Measurements from ENCODE around the gene ALG12.

Gene ALG12

DNA sequence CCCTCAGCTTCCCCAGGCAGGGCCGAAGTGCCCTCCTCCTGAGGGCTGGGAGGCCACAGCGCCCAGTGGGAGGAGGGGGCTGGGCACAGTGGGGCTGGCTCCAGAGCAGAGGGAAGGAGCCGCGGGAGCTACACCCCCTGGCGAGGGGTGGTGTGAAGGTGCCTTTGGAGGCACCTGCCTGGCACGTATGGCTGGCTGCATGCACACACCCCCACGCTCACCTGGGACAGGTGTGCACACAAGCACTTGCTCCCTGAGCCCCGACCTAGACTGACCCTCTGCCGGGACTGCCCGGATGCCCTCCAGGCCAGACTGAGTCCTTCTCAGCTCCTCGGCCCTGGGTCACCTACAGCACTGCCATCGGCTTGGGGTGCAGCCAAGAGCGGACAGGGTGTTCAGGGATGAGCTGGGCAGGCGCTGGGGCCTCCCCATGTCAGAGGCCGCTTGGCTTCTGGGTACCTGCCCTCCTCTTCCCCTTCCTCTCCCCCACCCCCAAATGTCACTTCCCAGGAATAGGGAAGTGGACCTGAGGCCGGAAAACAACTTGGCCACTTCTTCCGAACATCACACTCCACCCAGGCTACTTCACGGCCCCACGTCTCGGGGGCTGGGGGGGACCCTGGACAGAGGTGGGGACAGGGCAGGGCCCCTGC lies 34.9 kb upstream of the ALG12 start:
- H3K4me3 ChIP-seq (ENCODE audit: low read depth, low read length): no peak overlapping the region
- TF ChIP-seq, protein P1, sequence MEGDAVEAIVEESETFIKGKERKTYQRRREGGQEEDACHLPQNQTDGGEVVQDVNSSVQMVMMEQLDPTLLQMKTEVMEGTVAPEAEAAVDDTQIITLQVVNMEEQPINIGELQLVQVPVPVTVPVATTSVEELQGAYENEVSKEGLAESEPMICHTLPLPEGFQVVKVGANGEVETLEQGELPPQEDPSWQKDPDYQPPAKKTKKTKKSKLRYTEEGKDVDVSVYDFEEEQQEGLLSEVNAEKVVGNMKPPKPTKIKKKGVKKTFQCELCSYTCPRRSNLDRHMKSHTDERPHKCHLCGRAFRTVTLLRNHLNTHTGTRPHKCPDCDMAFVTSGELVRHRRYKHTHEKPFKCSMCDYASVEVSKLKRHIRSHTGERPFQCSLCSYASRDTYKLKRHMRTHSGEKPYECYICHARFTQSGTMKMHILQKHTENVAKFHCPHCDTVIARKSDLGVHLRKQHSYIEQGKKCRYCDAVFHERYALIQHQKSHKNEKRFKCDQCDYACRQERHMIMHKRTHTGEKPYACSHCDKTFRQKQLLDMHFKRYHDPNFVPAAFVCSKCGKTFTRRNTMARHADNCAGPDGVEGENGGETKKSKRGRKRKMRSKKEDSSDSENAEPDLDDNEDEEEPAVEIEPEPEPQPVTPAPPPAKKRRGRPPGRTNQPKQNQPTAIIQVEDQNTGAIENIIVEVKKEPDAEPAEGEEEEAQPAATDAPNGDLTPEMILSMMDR (IDR thresholded peaks at IDR 0.05; ENCODE audit: low read depth, low read length): no peak

DNA sequence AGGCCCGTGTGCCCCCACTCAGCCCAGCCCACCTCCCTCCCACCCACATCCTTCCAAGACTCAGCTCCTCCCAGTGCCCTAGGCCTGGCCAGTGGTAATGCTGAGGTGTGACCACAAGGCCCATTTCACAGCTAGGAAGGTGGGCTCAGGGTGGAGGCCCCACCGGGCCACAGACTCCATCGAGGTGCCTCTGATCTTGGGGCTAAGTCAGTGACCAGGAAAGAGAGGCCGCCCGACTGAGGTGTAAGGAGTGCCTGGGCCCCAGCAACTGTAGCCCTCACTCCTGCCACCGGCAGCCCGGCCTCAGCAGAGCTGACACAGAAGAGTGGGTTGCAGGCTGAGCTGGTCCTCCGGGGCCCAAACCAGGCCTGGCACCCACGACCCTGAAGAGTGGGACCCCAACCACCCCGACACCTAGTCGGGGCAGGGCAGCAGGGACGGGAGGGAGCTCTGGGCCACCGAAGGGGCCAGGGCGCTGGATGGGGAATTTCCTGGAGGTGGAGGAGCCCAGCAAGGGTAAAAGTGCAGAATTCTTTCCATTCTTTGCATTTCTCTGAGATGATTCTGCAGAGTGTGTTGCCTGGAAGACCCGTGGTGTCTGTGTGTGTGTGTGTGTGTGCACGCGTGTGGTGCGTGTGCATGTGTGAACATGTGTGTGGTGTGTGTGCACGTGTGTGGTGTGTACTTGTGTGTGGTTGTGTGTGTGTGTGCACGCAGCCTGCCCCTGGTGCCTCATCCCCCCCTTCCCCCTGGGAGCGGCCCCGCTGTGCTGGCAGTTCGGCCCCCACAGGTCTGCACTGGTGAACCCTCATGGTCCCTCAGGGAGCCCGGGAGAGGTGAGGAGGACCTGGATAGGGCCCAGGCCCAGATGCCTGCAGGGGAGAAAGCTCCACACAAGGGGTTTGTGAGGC lies 34.0 kb upstream of the ALG12 start:
- TF ChIP-seq, protein P1 (IDR thresholded peaks at IDR 0.05; ENCODE audit: low read depth, low read length): no peak
- H3K4me3 ChIP-seq (ENCODE audit: low read depth, low read length): no peak overlapping the region

DNA sequence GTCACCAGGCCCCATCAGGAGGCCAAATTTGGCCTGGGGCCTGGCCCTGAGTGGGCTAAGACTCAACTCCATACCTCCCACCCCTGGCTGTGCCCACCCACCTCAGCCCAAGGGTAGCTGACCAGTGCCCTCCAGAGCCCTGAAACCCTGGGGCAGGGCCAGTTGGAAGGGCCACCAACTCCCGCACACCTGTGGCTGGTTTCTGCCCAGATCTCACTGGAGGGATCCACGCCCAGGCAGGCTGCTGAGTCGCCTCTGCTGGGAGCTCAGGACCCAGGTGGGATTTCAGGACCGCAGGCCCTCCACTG lies 33.4 kb upstream of the ALG12 start:
- H3K4me3 ChIP-seq (ENCODE audit: low read depth, low read length): no peak overlapping the region
- TF ChIP-seq, protein P1 (IDR thresholded peaks at IDR 0.05; ENCODE audit: low read depth, low read length): no peak

DNA sequence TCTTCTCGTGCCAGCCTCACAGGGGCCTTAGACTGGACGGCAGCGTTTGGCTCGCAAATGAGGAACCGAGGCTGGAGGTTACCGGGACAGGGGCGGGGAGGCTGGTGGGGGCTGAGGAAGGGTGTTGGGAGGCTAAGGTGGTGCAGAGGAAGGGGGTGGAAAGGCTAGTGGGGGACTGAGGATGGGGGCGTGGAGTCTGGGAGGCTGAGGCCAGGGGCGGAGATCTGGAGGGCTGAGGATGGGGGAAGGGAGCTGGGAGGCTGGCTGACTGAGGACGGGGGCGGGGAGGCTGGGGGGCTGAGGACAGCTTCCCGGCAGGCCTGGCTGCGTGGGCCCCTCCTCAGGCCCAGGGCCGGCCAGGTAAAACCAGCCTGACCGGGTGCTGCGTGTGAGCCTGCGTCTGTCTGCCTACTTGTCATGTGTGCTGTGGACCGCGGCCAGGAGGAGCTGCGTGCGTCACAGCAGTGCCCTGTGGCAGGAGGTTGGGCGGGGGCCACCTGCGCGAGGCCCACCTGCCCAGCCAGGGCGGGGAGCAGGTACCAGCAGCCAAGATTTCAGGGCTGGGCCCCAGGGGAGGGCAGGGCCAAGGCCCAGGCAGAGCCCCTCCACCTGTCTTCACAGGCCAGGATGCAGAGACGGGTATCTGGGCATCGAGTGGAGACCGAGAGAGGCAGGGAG lies 32.9 kb upstream of the ALG12 start:
- TF ChIP-seq, protein P1 (IDR thresholded peaks at IDR 0.05; ENCODE audit: low read depth, low read length): no peak
- H3K4me3 ChIP-seq (ENCODE audit: low read depth, low read length): no peak overlapping the region

DNA sequence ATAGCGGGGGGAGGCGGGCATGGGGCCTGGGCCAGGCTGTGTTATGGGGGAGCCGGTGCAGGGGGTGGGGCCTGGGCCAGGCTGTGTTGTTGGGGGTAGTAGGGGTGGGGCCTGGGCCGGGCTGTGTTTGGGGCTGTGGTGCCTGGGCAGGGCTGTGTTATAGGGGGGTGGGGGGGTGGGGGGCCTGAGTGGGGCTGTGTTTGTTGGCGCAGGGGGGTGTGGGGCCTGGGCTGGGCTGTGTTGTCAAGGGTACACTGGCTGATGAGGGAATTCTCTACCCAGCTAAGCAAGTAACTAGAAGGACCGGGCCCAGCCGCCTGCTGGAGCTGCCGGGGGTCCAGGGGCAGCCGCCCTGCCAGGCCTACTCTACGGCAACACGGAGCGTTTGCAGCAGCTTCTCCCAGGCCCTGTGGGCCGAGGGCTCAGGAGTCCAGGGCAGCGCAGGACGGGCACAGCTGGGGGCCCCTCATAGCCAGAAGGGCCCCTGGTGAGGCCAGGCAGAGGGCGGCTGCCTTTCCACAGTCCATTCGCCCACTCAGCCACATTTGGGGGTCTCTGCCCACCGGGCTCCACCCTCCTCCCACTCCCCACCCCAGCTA lies 32.3 kb upstream of the ALG12 start:
- TF ChIP-seq, protein P1 (IDR thresholded peaks at IDR 0.05; ENCODE audit: low read depth, low read length): no peak
- no peak overlapping the region for H3K4me3 ChIP-seq (ENCODE audit: low read depth, low read length)

DNA sequence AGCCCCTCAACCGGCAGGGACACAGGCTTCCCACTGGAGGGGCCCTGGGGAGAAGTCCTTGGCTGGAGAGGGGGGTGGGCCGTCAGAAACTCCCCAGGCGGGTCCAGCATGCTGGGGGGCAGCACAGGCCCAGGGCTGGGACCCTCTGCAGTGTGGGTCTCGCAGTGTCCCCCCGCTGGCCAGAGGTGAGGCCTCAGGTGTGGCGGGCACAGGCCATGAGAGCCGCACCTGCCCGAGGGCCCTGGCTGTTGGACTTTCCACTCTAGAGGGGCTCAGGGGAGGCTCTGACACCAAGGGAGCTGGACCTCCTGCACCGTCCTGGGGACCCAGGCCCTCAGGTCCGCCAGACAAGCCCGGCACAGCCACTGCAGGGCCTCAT lies 31.7 kb upstream of the ALG12 start:
- H3K4me3 ChIP-seq (ENCODE audit: low read depth, low read length): no peak overlapping the region
- TF ChIP-seq, protein P1 (IDR thresholded peaks at IDR 0.05; ENCODE audit: low read depth, low read length): no peak

All from WI38 (cell line).